Naive thymus-derived CD4-positive, alpha-beta T cell (primary cell): Measurements from ENCODE around the gene SCAF1. TPM values are rescaled to one million over a fixed set of nuclear protein-coding genes. Genes with fewer than 3 reads are reported as not detected.

Source experiments
- ATAC-seq: fragments of 150-1000 bp; cut with Tn5 transposase; 2 replicates; pipeline ENCODE4 v1.10.0; 2021; ENCODE audit warnings: mild to moderate bottlenecking, moderate library complexity
- CTCF ChIA-PET: fragments of 350-600 bp; sonication (Branson Sonifier 250); formaldehyde crosslinking; loops from one replicate; lab custom pipeline; 2021; ENCODE audit warnings: antibody characterized with exemption; lab: Charles Lee
- POLR2A ChIA-PET: fragments of 350-600 bp; sonication (Branson Sonifier 250); formaldehyde crosslinking; loops from one replicate; lab custom pipeline; 2021; ENCODE audit warnings: antibody characterized with exemption, inconsistent platforms; lab: Charles Lee
- DNase-seq, 9 donors: peaks; one replicate each; pipeline versions ENCODE4 v3.0.0 to v3.0.0-alpha.2; 2020 to 2022; ENCODE audit warnings: mixed read lengths in 1 of 9
- H3K27ac ChIP-seq: one replicate; pipeline ENCODE4 v1.7.0; 2013; ENCODE audit warnings: mild to moderate bottlenecking, low read depth, low read length, moderate library complexity
- H3K27me3 ChIP-seq, 2 donors: one replicate each; pipeline ENCODE4 v1.7.0; 2013; ENCODE audit warnings: low read length in 2 of 2, mild to moderate bottlenecking in 2 of 2, moderate library complexity in 2 of 2; ENCODE audit not compliant: control insufficient read depth in 2 of 2, insufficient read depth in 2 of 2
- H3K36me3 ChIP-seq, 3 experiments: 1 replicate in 2 of 3; 2 replicates in 1 of 3; pipeline ENCODE4 v1.7.0; 2013; ENCODE audit warnings: low read length in 3 of 3, mild to moderate bottlenecking in 3 of 3, moderate library complexity in 1 of 3; ENCODE audit not compliant: insufficient read depth in 3 of 3, control insufficient read depth in 2 of 3
- H3K4me1 ChIP-seq, 2 donors: one replicate each; pipeline ENCODE4 v1.7.0; 2013; ENCODE audit warnings: low read length in 2 of 2, mild to moderate bottlenecking in 2 of 2, moderate library complexity in 1 of 2; ENCODE audit not compliant: control insufficient read depth in 2 of 2, insufficient read depth in 2 of 2
- H3K4me3 ChIP-seq: 2 replicates; pipeline ENCODE4 v1.7.0; 2013; ENCODE audit warnings: mild to moderate bottlenecking, low read length
- H3K9me3 ChIP-seq, 3 experiments: 1 replicate in 2 of 3; 2 replicates in 1 of 3; pipeline ENCODE4 v1.7.0; 2013; ENCODE audit warnings: low read length in 3 of 3; ENCODE audit not compliant: control insufficient read depth in 2 of 3
- H3K27ac Mint-ChIP-seq, 9 donors: one replicate each; pipeline ENCODE4 v1.8.0; 2020 to 2022; ENCODE audit warnings: mixed read lengths in 9 of 9, mild to moderate bottlenecking in 8 of 9, moderate library complexity in 5 of 9, inconsistent platforms in 2 of 9
- H3K27me3 Mint-ChIP-seq, 5 donors: one replicate each; pipeline ENCODE4 v1.8.0; 2021 to 2022; ENCODE audit warnings: mixed read lengths in 5 of 5, mild to moderate bottlenecking in 1 of 5
- H3K36me3 Mint-ChIP-seq, 5 donors: one replicate each; pipeline ENCODE4 v1.8.0; 2020 to 2022; ENCODE audit warnings: mixed read lengths in 5 of 5, mild to moderate bottlenecking in 3 of 5, inconsistent platforms in 1 of 5
- H3K4me1 Mint-ChIP-seq, 7 donors: one replicate each; pipeline ENCODE4 v1.8.0; 2020 to 2022; ENCODE audit warnings: mixed read lengths in 7 of 7, mild to moderate bottlenecking in 3 of 7, inconsistent platforms in 1 of 7
- H3K4me3 Mint-ChIP-seq, 10 donors: one replicate each; pipeline ENCODE4 v1.8.0; 2020 to 2022; ENCODE audit warnings: mild to moderate bottlenecking in 10 of 10, mixed read lengths in 10 of 10, moderate library complexity in 6 of 10, inconsistent platforms in 2 of 10
- H3K9me3 Mint-ChIP-seq, 11 donors: one replicate each; pipeline ENCODE4 v1.8.0; 2020 to 2022; ENCODE audit warnings: mixed read lengths in 11 of 11, mild to moderate bottlenecking in 4 of 11, inconsistent platforms in 1 of 11, moderate library complexity in 1 of 11
- intact Hi-C, 2 donors: fragments of 100-400 bp; cut with micrococcal nuclease; formaldehyde crosslinking; loops; one replicate each; pipeline ENCODE4 v1.15.1; 2023
- microRNA-seq: library from miRNA; unstranded; fragments of <30 nt; microRNA quantifications from one replicate; pipeline ENCODE4 v1.2.0, GENCODE V29; 2022; ENCODE audit warnings: borderline microRNAs expressed
- polyA plus RNA-seq, 2 donors: library from polyadenylated mRNA; unstranded; fragments of 300-500 nt; fragmentation: Illumina TruSeq; gene quantifications; one replicate each; pipeline ENCODE4 v1.2.3, GENCODE V29; 2021
- total RNA-seq, 6 experiments: library from RNA in 5 of 6; stranded (reverse) in 5 of 6; gene quantifications; 1 replicate in 5 of 6; 2 replicates in 1 of 6; pipeline ENCODE4 v1.2.3 and lab custom pipeline; 2021 to 2026

Gene SCAF1
- total and polyA plus RNA-seq, 7 experiments from 2014 or later, result 1.4 to 74.9 (median 42.0) TPM

- intact Hi-C loops, result no loop called here
- H3K27me3 Mint-ChIP-seq, result no peaks in the 10 kb centered on the region
- no peak overlapping the region for H3K4me3 Mint-ChIP-seq
- Histone ChIP-seq H3K4me3 (no peak overlapping the region), H3K27me3 (no peaks in the 10 kb centered on the region), H3K36me3 (no peaks in the 10 kb centered on the region), H3K4me1 (no peaks in the 10 kb centered on the region), H3K9me3 (no peaks in the 10 kb centered on the region), H3K27ac (no peak overlapping the region)
- no peak for DNase-seq
- no peak for ATAC-seq
- no peak overlapping the region for H3K27ac Mint-ChIP-seq
- H3K36me3 Mint-ChIP-seq, result no peaks in the 10 kb centered on the region
- ChIA-PET CTCF (no interaction called here), POLR2A (interaction anchor here (1.0 to 1.8 kb wide), 2 partner anchors 10 to 24 kb away, joined by 3 to 4 read pairs; no protein-coding TSS in a partner anchor)
- H3K9me3 Mint-ChIP-seq, result no peaks in the 10 kb centered on the region
- peaks cover 0 to 4% (median 0%) of the 10 kb centered on the region in 7 donors for H3K4me1 Mint-ChIP-seq
These were observed 58.6 kb downstream of the SCAF1 start for GRCh38 chr19:49700563-49700962.

- Mint-ChIP-seq H3K27ac (no peak overlapping the region), H3K4me3 (no peak overlapping the region), H3K9me3 (no peaks in the 10 kb centered on the region), H3K4me1 (peaks cover 0 to 4% (median 0%) of the 10 kb centered on the region in 7 donors), H3K27me3 (no peaks in the 10 kb centered on the region), H3K36me3 (no peaks in the 10 kb centered on the region)
- H3K36me3 ChIP-seq, result no peaks in the 10 kb centered on the region
- no peaks in the 10 kb centered on the region for H3K4me1 ChIP-seq
- DNase-seq, result no peak
- ATAC-seq, result no peak
- H3K4me3 ChIP-seq, result no peak overlapping the region
- no peak overlapping the region for H3K27ac ChIP-seq
- no peaks in the 10 kb centered on the region for H3K27me3 ChIP-seq
- H3K9me3 ChIP-seq, result no peaks in the 10 kb centered on the region
- intact Hi-C loops, result no loop called here
- CTCF ChIA-PET, result no interaction called here
- POLR2A ChIA-PET, result no interaction called here
These were observed 59.3 kb downstream of the SCAF1 start for GRCh38 chr19:49701271-49701786.

- ATAC-seq (no peak), DNase-seq (no peak)
- Mint-ChIP-seq H3K4me3 (no peak overlapping the region), H3K9me3 (peaks cover 0 to 2% (median 0%) of the 10 kb centered on the region in 11 donors), H3K36me3 (no peaks in the 10 kb centered on the region), H3K4me1 (peaks cover 0 to 4% (median 0%) of the 10 kb centered on the region in 7 donors), H3K27me3 (peaks cover 0 to 8% (median 0%) of the 10 kb centered on the region in 5 donors), H3K27ac (no peak overlapping the region)
- H3K36me3 ChIP-seq, result no peaks in the 10 kb centered on the region
- no peak overlapping the region for H3K27ac ChIP-seq
- CTCF ChIA-PET, result no interaction called here
- intact Hi-C loops, result no loop called here
- no peak overlapping the region for H3K4me3 ChIP-seq
- no peaks in the 10 kb centered on the region for H3K9me3 ChIP-seq
- no peaks in the 10 kb centered on the region for H3K27me3 ChIP-seq
- POLR2A ChIA-PET, result interaction anchor here (0.6 kb wide), 1 partner anchor 222 kb away, joined by 4 read pairs; no protein-coding TSS in a partner anchor
- no peaks in the 10 kb centered on the region for H3K4me1 ChIP-seq
These were observed 63.1 kb downstream of the SCAF1 start for GRCh38 chr19:49704888-49705642.

- Mint-ChIP-seq H3K27me3 (peaks cover 0 to 8% (median 0%) of the 10 kb centered on the region in 5 donors), H3K4me3 (no peak overlapping the region), H3K36me3 (no peaks in the 10 kb centered on the region), H3K27ac (no peak overlapping the region), H3K4me1 (peaks cover 0 to 4% (median 0%) of the 10 kb centered on the region in 7 donors), H3K9me3 (peaks cover 0 to 2% (median 0%) of the 10 kb centered on the region in 11 donors)
- no peaks in the 10 kb centered on the region for H3K36me3 ChIP-seq
- ATAC-seq (no peak), DNase-seq (no peak)
- no peaks in the 10 kb centered on the region for H3K4me1 ChIP-seq
- H3K27me3 ChIP-seq, result no peaks in the 10 kb centered on the region
- CTCF ChIA-PET, result no interaction called here
- no peaks in the 10 kb centered on the region for H3K9me3 ChIP-seq
- POLR2A ChIA-PET, result interaction anchor here (1.0 kb wide), 1 partner anchor 12 kb away, joined by 3 read pairs; no protein-coding TSS in a partner anchor
- intact Hi-C loops, result no loop called here
- H3K27ac ChIP-seq, result no peak overlapping the region
- H3K4me3 ChIP-seq, result no peak overlapping the region
These were observed 63.9 kb downstream of the SCAF1 start for GRCh38 chr19:49705919-49706318.

Small RNAs within 50 kb of the gene (microRNA-seq; reads per million reads assigned to microRNA genes)
- not detected for gene MIR5088

Other genes starting within 250 kb of the SCAF1 start
- gene PTH2, start 218.8 kb upstream of the SCAF1 start, total RNA-seq, result not detected
- gene PTH2, start 218.8 kb upstream of the SCAF1 start, polyA plus RNA-seq, result not detected
- gene GFY, start 216.8 kb upstream of the SCAF1 start, total RNA-seq, result not detected
- gene GFY, start 216.8 kb upstream of the SCAF1 start, polyA plus RNA-seq, result not detected
- under 1 TPM in 2 of 5 experiments, not detected in 3; 0.12 to 0.22 TPM for gene SLC17A7, start 200.7 kb upstream of the SCAF1 start, total RNA-seq
- gene SLC17A7, start 200.7 kb upstream of the SCAF1 start, polyA plus RNA-seq, result not detected
- gene PIH1D1, start 190.4 kb upstream of the SCAF1 start, total RNA-seq, result 100 to 1,000 TPM; 136 to 183 (median 159) TPM
- gene PIH1D1, start 190.4 kb upstream of the SCAF1 start, polyA plus RNA-seq, result 10 to 100 TPM; 62.7 to 91.8 TPM
- 10 to 100 TPM; 27.6 to 38.1 (median 33.3) TPM for gene ALDH16A1, start 189.0 kb upstream of the SCAF1 start, total RNA-seq
- 10 to 100 TPM; 28.3 to 37.8 TPM for gene ALDH16A1, start 189.0 kb upstream of the SCAF1 start, polyA plus RNA-seq
- 100 to 1,000 TPM in 3 of 5 experiments, 10 to 100 TPM in 2; 90.6 to 401 (median 280) TPM for gene FLT3LG, start 168.0 kb upstream of the SCAF1 start, total RNA-seq
- gene FLT3LG, start 168.0 kb upstream of the SCAF1 start, polyA plus RNA-seq, result 100 to 1,000 TPM; 148 to 168 TPM
- gene RPL13A, start 154.6 kb upstream of the SCAF1 start, total RNA-seq, result 1,000 to 10,000 TPM; 2,467 to 6,044 (median 5,762) TPM
- gene RPL13A, start 154.6 kb upstream of the SCAF1 start, polyA plus RNA-seq, result 1,000 to 10,000 TPM; 3,356 to 4,438 TPM
- gene RPS11, start 145.8 kb upstream of the SCAF1 start, total RNA-seq, result 1,000 to 10,000 TPM; 2,065 to 3,362 (median 2,972) TPM
- 1,000 to 10,000 TPM; 2,125 to 2,254 TPM for gene RPS11, start 145.8 kb upstream of the SCAF1 start, polyA plus RNA-seq
- gene FCGRT, start 129.5 kb upstream of the SCAF1 start, total RNA-seq, result 100 to 1,000 TPM in 1 of 5 experiments, 10 to 100 TPM in 3, 1 to 10 TPM in 1; 8.2 to 177 (median 47.5) TPM
- gene FCGRT, start 129.5 kb upstream of the SCAF1 start, polyA plus RNA-seq, result 100 to 1,000 TPM; 117 to 129 TPM
- gene RCN3, start 114.2 kb upstream of the SCAF1 start, total RNA-seq, result 10 to 100 TPM in 1 of 5 experiments, 1 to 10 TPM in 4; 1.9 to 14.5 (median 3.5) TPM
- gene RCN3, start 114.2 kb upstream of the SCAF1 start, polyA plus RNA-seq, result 10 to 100 TPM in 1 of 2 donors, 1 to 10 TPM in 1; 6.9 to 12.3 TPM
- gene NOSIP, start 61.7 kb upstream of the SCAF1 start, total RNA-seq, result 100 to 1,000 TPM; 222 to 267 (median 228) TPM
- gene NOSIP, start 61.7 kb upstream of the SCAF1 start, polyA plus RNA-seq, result 1,000 to 10,000 TPM in 1 of 2 donors, 100 to 1,000 TPM in 1; 933 to 1,232 TPM
- 1 to 10 TPM in 2 of 5 experiments, under 1 TPM in 3; 0.44 to 2.9 (median 0.58) TPM for gene PRRG2, start 60.9 kb upstream of the SCAF1 start, total RNA-seq
- gene PRRG2, start 60.9 kb upstream of the SCAF1 start, polyA plus RNA-seq, result under 1 TPM in 1 of 2 donors, not detected in 1; 0.30 TPM
- 10 to 100 TPM; 45.6 to 69.4 (median 60.0) TPM for gene PRR12, start 51.0 kb upstream of the SCAF1 start, total RNA-seq
- gene PRR12, start 51.0 kb upstream of the SCAF1 start, polyA plus RNA-seq, result under 1 TPM; 0.25 to 0.74 TPM
- gene RRAS, start 2.1 kb upstream of the SCAF1 start, total RNA-seq, result 10 to 100 TPM; 11.0 to 18.6 (median 13.8) TPM
- gene RRAS, start 2.1 kb upstream of the SCAF1 start, polyA plus RNA-seq, result 10 to 100 TPM; 31.8 to 37.0 TPM
- gene IRF3, start 23.6 kb downstream of the SCAF1 start, total RNA-seq, result 100 to 1,000 TPM; 176 to 346 (median 212) TPM
- gene IRF3, start 23.6 kb downstream of the SCAF1 start, polyA plus RNA-seq, result 10 to 100 TPM; 55.5 to 80.7 TPM
- gene BCL2L12, start 23.7 kb downstream of the SCAF1 start, total RNA-seq, result 10 to 100 TPM; 11.3 to 57.2 (median 22.6) TPM
- gene BCL2L12, start 23.7 kb downstream of the SCAF1 start, polyA plus RNA-seq, result 10 to 100 TPM; 11.4 to 14.8 TPM
- gene PRMT1, start 35.1 kb downstream of the SCAF1 start, total RNA-seq, result 100 to 1,000 TPM in 1 of 5 experiments, 10 to 100 TPM in 4; 73.1 to 169 (median 95.3) TPM
- 100 to 1,000 TPM; 126 to 145 TPM for gene PRMT1, start 35.1 kb downstream of the SCAF1 start, polyA plus RNA-seq
- 1 to 10 TPM; 2.8 to 7.5 (median 4.6) TPM for gene ADM5, start 47.4 kb downstream of the SCAF1 start, total RNA-seq
- gene ADM5, start 47.4 kb downstream of the SCAF1 start, polyA plus RNA-seq, result under 1 TPM in 1 of 2 donors, not detected in 1; 0.34 TPM
- gene CPT1C, start 48.9 kb downstream of the SCAF1 start, total RNA-seq, result 1 to 10 TPM in 4 of 5 experiments, under 1 TPM in 1; 0.96 to 6.0 (median 1.5) TPM
- gene CPT1C, start 48.9 kb downstream of the SCAF1 start, polyA plus RNA-seq, result 1 to 10 TPM in 1 of 2 donors, not detected in 1; 1.7 TPM
- 1 to 10 TPM; 1.4 to 3.6 (median 2.8) TPM for gene TSKS, start 121.1 kb downstream of the SCAF1 start, total RNA-seq
- gene TSKS, start 121.1 kb downstream of the SCAF1 start, polyA plus RNA-seq, result 1 to 10 TPM in 1 of 2 donors, under 1 TPM in 1; 0.51 to 1.1 TPM
- gene AP2A1, start 124.8 kb downstream of the SCAF1 start, total RNA-seq, result 10 to 100 TPM; 38.2 to 83.3 (median 56.7) TPM
- gene AP2A1, start 124.8 kb downstream of the SCAF1 start, polyA plus RNA-seq, result 1 to 10 TPM; 3.8 to 8.3 TPM
- 10 to 100 TPM; 16.0 to 28.4 (median 26.8) TPM for gene FUZ, start 171.1 kb downstream of the SCAF1 start, total RNA-seq
- gene FUZ, start 171.1 kb downstream of the SCAF1 start, polyA plus RNA-seq, result 1 to 10 TPM; 3.8 to 6.3 TPM
- 10 to 100 TPM; 36.8 to 75.2 (median 55.4) TPM for gene MED25, start 176.1 kb downstream of the SCAF1 start, total RNA-seq
- 10 to 100 TPM; 10.8 to 16.7 TPM for gene MED25, start 176.1 kb downstream of the SCAF1 start, polyA plus RNA-seq
- gene PTOV1, start 208.9 kb downstream of the SCAF1 start, total RNA-seq, result 100 to 1,000 TPM in 4 of 5 experiments, 10 to 100 TPM in 1; 92.8 to 170 (median 160) TPM
- gene PTOV1, start 208.9 kb downstream of the SCAF1 start, polyA plus RNA-seq, result 10 to 100 TPM; 49.0 to 68.6 TPM
- gene PNKP, start 225.4 kb downstream of the SCAF1 start, total RNA-seq, result 100 to 1,000 TPM; 141 to 174 (median 154) TPM
- 10 to 100 TPM; 19.4 to 24.8 TPM for gene PNKP, start 225.4 kb downstream of the SCAF1 start, polyA plus RNA-seq
- gene AKT1S1, start 235.1 kb downstream of the SCAF1 start, total RNA-seq, result 10 to 100 TPM; 15.9 to 25.7 (median 21.2) TPM
- 1 to 10 TPM; 4.7 to 5.8 TPM for gene AKT1S1, start 235.1 kb downstream of the SCAF1 start, polyA plus RNA-seq
- gene TBC1D17, start 235.5 kb downstream of the SCAF1 start, total RNA-seq, result 100 to 1,000 TPM in 1 of 5 experiments, 10 to 100 TPM in 4; 42.9 to 106 (median 53.0) TPM
- 10 to 100 TPM; 11.6 to 22.2 TPM for gene TBC1D17, start 235.5 kb downstream of the SCAF1 start, polyA plus RNA-seq